ENCODE measurements around the gene BLOC1S3.

DNA sequence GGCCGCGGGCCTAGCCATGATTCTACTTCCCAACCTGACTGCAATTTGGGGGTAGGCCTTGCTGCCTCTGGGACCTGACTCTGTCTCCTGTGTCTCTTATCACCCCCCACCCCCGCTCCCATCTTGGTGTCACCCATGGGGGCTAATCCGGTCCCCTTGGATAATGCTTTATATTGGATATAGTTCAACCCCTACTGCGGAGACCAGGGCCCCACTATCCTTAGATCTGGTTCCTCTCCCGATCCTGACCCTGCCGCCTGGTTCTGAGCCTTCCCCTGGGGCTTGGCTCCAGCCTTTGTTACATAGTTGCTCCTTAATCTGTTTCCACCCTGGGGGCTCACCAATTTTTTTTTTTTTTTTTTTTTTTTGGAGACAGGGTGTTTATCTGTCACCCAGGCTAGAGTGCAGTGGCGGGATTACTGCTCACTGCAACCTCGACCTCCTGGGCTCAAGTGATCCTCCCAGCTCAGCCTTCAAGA is 1.3 kb downstream of the BLOC1S3 start:
- TF ChIP-seq, protein P1, sequence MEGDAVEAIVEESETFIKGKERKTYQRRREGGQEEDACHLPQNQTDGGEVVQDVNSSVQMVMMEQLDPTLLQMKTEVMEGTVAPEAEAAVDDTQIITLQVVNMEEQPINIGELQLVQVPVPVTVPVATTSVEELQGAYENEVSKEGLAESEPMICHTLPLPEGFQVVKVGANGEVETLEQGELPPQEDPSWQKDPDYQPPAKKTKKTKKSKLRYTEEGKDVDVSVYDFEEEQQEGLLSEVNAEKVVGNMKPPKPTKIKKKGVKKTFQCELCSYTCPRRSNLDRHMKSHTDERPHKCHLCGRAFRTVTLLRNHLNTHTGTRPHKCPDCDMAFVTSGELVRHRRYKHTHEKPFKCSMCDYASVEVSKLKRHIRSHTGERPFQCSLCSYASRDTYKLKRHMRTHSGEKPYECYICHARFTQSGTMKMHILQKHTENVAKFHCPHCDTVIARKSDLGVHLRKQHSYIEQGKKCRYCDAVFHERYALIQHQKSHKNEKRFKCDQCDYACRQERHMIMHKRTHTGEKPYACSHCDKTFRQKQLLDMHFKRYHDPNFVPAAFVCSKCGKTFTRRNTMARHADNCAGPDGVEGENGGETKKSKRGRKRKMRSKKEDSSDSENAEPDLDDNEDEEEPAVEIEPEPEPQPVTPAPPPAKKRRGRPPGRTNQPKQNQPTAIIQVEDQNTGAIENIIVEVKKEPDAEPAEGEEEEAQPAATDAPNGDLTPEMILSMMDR (IDR thresholded peaks at IDR 0.05; ENCODE audit: borderline replicate concordance, extremely low read depth, low read length, poor library complexity, severe bottlenecking), result no peak
- no peak for TF ChIP-seq EZH2 (IDR thresholded peaks at IDR 0.05; ENCODE audit: borderline replicate concordance, low read depth, low read length, severe bottlenecking)

Data from DND-41 (cell line).